Neural cell (in vitro differentiated cells): Measurements from ENCODE around the gene CLCN5.

Source experiments
- EP300 ChIP-seq: fragments of 450-650 bp; conservative IDR thresholded peaks from 2 replicates; pipeline ENCODE4 v1.6.1; 2014; ENCODE audit warnings: antibody characterized with exemption, mild to moderate bottlenecking, moderate library complexity; ENCODE audit not compliant: poor library complexity, severe bottlenecking
- EZH2 ChIP-seq: fragments of 200-600, 300-800 bp; shearing (Covaris generic), sonication (generic); IDR thresholded peaks from 2 replicates; pipeline ENCODE4 v1.6.1; 2014; ENCODE audit warnings: antibody characterized with exemption, low read length, borderline replicate concordance, mild to moderate bottlenecking; ENCODE audit not compliant: insufficient read depth, poor library complexity, severe bottlenecking
- MXI1 ChIP-seq: fragments of 450-650 bp; conservative IDR thresholded peaks from 2 replicates; pipeline ENCODE4 v1.6.1; 2014; ENCODE audit warnings: antibody characterized with exemption, mild to moderate bottlenecking; ENCODE audit not compliant: poor library complexity, severe bottlenecking
- POLR2AphosphoS5 ChIP-seq: IDR thresholded peaks from 2 replicates; pipeline ENCODE4 v1.6.1; 2012
- TAF1 ChIP-seq: IDR thresholded peaks from 2 replicates; pipeline ENCODE4 v1.6.1; 2012; ENCODE audit warnings: low read depth
- TF ChIP-seq, protein P1 (sequence below): fragments of 450-650 bp; IDR thresholded peaks from 2 replicates; pipeline ENCODE4 v1.5.1; 2014; ENCODE audit warnings: antibody characterized with exemption, mild to moderate bottlenecking, moderate library complexity; ENCODE audit not compliant: poor library complexity, severe bottlenecking

DNA sequence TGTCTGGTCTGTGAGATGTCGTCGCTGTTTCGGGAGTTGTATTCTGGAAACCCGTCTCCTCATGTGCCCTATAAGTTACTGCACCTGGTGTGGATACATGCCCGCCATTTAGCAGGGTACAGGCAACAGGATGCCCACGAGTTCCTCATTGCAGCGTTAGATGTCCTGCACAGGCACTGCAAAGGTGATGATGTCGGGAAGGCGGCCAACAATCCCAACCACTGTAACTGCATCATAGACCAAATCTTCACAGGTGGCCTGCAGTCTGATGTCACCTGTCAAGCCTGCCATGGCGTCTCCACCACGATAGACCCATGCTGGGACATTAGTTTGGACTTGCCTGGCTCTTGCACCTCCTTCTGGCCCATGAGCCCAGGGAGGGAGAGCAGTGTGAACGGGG is 41.7 kb upstream of the CLCN5 start:
- TF ChIP-seq, protein P1, sequence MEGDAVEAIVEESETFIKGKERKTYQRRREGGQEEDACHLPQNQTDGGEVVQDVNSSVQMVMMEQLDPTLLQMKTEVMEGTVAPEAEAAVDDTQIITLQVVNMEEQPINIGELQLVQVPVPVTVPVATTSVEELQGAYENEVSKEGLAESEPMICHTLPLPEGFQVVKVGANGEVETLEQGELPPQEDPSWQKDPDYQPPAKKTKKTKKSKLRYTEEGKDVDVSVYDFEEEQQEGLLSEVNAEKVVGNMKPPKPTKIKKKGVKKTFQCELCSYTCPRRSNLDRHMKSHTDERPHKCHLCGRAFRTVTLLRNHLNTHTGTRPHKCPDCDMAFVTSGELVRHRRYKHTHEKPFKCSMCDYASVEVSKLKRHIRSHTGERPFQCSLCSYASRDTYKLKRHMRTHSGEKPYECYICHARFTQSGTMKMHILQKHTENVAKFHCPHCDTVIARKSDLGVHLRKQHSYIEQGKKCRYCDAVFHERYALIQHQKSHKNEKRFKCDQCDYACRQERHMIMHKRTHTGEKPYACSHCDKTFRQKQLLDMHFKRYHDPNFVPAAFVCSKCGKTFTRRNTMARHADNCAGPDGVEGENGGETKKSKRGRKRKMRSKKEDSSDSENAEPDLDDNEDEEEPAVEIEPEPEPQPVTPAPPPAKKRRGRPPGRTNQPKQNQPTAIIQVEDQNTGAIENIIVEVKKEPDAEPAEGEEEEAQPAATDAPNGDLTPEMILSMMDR: no peak
- TF ChIP-seq EP300 (no peak), EZH2 (no peak), POLR2AphosphoS5 (no peak), TAF1 (no peak), MXI1 (no peak)
